Cardiac fibroblast (primary cell): ENCODE measurements around the gene HAUS8.
A peak's percentile ranks its signal among the peaks of the same experiment; 100 is the strongest.
"Not testable (repeated sequence)": the region's sequence is repeated elsewhere in the genome, so short reads cannot be mapped to it uniquely, and the experiment has no call there.

Source experiments
- DNase-seq, 2 donors: peaks; one replicate each; pipeline versions ENCODE4 v3.0.0 to v3.0.0-alpha.2; 2010; ENCODE audit warnings: low read depth in 2 of 2
- H3K4me3 ChIP-seq, 2 donors: replicated peaks in 1 of 2; 1 replicate in 1 of 2; 2 replicates in 1 of 2; pipeline ENCODE4 v1.5.1; 2011; ENCODE audit warnings: low read depth in 2 of 2, low read length in 2 of 2, mild to moderate bottlenecking in 2 of 2, moderate library complexity in 1 of 2
- TF ChIP-seq, protein P1 (sequence below): IDR thresholded peaks from one replicate; pipeline ENCODE4 v1.5.1; 2011; ENCODE audit warnings: low read depth, mild to moderate bottlenecking, low read length, inconsistent platforms

Gene HAUS8

DNA sequence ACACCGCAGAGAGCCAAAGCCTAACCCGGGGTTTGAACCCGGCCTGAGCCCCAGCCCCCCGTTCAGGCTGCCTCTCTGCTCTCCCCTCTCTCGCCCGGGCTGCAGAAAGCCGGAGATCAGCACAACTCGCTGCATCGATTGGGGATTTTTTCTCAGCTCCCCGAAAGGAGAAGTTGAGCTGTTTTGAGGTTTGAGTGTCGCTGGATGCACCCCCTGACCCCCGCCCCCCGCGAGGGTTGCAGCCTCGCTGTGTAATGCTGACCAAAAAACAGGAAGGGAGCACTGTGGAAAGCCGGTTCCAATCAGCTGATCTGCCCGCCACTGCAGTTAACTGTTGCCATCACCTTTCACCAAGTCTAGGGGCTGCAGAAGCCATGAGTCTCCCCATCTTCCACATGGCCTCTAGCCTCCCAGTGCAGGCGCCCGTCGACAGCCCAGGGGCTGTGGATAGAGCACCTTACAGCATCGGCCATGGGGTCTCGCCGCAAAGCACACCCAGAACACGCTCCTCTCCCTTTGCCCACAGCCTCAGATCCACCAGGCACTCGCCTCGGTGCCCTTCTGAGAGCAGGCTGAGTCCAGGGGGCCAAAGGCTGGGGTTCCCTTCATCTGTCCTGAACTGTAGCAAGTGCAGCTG is 34.8 kb upstream of the HAUS8 start:
- DNase-seq, result no peak
- TF ChIP-seq, protein P1, sequence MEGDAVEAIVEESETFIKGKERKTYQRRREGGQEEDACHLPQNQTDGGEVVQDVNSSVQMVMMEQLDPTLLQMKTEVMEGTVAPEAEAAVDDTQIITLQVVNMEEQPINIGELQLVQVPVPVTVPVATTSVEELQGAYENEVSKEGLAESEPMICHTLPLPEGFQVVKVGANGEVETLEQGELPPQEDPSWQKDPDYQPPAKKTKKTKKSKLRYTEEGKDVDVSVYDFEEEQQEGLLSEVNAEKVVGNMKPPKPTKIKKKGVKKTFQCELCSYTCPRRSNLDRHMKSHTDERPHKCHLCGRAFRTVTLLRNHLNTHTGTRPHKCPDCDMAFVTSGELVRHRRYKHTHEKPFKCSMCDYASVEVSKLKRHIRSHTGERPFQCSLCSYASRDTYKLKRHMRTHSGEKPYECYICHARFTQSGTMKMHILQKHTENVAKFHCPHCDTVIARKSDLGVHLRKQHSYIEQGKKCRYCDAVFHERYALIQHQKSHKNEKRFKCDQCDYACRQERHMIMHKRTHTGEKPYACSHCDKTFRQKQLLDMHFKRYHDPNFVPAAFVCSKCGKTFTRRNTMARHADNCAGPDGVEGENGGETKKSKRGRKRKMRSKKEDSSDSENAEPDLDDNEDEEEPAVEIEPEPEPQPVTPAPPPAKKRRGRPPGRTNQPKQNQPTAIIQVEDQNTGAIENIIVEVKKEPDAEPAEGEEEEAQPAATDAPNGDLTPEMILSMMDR, result no peak
- H3K4me3 ChIP-seq, result no peak overlapping the region

DNA sequence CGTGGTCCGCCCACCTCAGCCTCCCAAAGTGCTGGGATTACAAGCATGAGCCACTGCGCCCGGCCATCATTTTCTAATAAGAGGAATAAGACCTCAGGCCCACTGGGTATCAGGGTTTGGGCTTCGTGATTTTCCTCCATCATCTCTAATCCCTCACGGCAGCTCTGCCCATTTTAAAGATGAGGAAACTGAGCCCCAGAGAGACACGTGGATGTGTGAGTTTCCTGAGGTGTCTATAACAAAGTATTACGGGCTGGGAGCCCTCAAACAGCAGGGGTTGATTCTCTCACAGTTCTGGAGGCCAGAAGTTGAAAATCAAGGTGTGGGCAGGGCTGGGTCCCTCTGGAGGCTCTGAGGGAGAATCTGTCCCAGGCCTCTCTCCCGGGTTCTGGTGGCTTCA is 34.0 kb upstream of the HAUS8 start:
- DNase-seq, result no peak
- TF ChIP-seq, protein P1, result no peak
- H3K4me3 ChIP-seq, result no peak overlapping the region

DNA sequence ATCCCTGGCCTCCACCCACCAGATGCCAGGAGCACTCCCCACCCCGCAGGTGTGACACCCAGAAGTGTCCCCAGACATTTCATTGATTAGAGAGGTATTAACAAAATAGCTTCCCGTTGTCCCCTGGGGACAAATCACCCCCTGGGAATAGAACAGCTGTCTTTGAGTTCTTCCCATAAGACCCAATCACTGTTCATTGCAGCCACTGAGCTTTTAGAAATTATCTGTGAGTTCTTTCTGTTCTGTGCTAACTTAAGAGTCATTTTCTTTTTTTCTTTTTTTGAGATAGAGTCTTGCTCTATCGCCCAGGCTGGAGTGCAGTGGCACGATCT is 33.2 kb upstream of the HAUS8 start:
- no peak overlapping the region for H3K4me3 ChIP-seq
- TF ChIP-seq, protein P1, result no peak
- DNase-seq, result no peak

DNA sequence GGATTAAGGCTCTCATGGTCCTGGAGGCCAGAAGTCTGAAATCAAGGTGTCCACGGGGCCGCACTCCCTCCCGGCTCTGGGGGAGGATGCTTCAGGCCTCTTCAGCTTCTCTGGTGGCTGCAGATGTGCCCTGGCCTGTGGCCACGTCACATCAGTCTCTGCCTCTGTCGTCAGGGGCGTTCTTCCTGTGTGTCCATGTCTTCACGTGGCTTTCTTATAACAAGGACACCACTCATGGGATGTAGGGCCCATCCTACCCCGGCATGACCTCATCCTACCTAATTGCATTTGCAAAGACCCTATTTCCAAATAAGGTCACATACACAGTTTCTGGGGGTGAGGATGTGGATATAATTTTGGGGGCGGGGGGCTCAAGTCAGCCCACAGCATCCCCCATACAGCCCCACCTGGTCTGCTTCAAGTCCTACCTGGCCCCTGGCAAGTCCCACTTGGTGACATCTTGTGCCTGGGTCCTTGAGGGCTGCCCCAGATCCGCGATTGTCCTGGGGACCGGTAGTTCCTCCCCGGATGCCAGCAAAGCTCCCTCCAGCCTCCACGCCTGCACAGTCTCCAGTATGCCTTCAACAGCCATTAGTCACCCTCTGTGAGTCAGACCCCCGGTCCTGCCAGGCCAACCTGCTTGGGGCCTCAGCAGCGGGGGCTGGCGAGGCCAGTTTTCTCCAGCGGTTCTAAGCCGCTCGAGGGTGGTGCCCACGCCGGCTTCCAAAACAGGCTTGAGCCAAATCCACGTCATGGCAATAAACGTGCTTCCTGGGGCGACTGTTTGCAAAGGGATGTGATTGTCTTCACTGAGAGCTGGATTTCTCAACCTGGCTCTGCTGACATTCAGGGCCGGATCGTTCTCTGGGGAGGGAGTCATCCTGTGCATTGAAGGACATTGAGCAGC is 32.5 kb upstream of the HAUS8 start:
- TF ChIP-seq, protein P1, result no peak
- H3K4me3 ChIP-seq, result no peak overlapping the region
- DNase-seq, result peak; percentile 95 to 99

DNA sequence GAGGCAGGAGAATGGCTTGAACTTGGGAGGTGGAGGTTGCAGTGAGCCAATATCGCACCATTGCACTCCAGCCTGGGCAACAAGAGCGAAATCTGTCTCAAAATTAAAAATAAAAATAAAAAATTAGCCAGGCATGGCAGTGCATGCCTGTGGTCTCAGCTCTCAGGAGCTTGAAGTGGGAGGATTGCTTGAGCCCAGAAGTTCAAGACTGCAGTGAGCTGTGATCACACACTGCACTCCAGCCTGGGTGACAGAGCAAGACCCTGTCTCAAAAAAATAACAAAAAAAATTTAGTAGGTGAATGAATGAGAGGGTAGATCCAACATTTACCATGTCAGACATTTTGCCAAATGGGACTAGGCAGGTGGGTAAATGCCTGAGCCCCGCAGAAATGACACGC is 31.7 kb upstream of the HAUS8 start:
- DNase-seq, H3K4me3 ChIP-seq: not testable (repeated sequence)

DNA sequence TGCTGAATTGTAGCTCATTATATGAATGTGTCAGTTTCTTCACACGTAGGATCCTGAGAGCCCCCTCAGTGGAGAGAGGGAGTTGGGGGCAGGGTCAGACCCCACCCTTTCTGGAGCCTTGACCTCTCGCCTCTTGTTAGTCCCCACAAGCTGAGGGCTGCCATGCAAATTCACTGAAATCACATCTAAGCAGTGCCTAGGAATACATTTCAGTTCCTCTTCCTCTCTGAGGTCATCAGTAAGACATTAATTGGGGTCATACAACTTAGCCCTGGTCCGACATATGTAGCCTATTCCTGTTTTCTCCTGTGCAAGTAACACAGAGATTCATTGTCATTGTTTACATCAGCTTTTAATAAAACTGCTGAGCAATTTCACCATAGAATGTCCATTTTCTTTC is 30.3 kb upstream of the HAUS8 start:
- TF ChIP-seq, protein P1, result no peak
- no peak overlapping the region for H3K4me3 ChIP-seq
- no peak for DNase-seq

DNA sequence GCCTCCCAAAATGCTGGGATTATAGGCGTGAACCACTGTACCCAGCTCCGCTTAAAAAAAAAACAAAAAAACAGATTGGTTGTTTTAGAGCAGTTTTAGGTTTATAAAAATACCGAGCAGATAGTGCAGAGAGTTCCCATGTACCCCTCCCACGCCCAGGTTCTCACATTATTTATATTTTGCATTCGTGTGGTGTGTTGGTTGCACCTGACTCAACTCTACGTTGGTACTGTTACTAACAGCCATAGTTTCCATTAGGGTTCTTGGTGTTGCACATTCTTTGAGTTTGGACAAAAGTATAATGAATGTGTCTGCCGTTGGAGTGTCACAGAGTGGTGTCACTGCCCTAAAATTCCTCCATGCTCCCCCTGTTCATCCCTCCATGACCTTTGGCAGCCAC is 29.4 kb upstream of the HAUS8 start:
- H3K4me3 ChIP-seq, result no peak overlapping the region
- TF ChIP-seq, protein P1, result no peak
- DNase-seq, result no peak
